ENCODE measurements around the gene ARID2.

DNA sequence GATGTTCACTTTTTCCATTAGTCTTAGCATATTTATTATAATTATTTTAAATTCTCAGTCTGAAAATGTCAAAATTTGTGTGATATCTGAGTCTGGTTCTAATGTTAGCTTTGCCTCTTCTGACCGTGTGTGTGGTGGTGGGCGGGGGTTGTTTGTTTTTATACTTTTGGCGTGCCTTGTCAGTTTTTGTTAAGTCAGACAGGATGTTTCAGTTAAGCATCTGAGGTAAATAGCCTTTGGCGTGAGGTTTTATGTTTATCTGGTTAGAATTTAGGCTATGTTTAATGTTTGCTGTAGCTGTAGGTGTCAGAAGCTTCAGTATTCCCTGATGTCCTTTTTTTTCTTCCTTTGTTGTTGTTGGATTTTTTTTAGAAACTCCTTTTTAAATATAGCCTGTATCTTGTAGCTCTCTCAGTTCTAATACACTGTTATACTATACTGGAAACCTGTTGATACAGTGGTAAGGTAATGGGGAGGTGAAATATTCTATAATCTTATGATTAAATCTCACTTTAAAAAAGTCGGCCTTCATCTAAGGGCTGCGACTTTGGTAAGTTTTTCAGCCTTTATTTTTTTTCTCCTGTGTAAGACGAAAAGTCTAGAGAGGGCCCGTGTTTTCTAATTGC, 149.2 kb downstream of the ARID2 start:
- TF ChIP-seq, protein P1, sequence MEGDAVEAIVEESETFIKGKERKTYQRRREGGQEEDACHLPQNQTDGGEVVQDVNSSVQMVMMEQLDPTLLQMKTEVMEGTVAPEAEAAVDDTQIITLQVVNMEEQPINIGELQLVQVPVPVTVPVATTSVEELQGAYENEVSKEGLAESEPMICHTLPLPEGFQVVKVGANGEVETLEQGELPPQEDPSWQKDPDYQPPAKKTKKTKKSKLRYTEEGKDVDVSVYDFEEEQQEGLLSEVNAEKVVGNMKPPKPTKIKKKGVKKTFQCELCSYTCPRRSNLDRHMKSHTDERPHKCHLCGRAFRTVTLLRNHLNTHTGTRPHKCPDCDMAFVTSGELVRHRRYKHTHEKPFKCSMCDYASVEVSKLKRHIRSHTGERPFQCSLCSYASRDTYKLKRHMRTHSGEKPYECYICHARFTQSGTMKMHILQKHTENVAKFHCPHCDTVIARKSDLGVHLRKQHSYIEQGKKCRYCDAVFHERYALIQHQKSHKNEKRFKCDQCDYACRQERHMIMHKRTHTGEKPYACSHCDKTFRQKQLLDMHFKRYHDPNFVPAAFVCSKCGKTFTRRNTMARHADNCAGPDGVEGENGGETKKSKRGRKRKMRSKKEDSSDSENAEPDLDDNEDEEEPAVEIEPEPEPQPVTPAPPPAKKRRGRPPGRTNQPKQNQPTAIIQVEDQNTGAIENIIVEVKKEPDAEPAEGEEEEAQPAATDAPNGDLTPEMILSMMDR (conservative IDR thresholded peaks at IDR 0.05 in 1 of 2, IDR thresholded peaks at IDR 0.05 in 1 of 2; ENCODE audit: extremely low read depth in 1 of 2, insufficient read depth in 1 of 2, low read depth in 1 of 2, low read length in 2 of 2): no peak
- no peak for TF ChIP-seq EZH2 (IDR thresholded peaks at IDR 0.05; ENCODE audit: borderline replicate concordance, low read length)

Measured in mammary epithelial cell (primary cell).